Measurements from ENCODE around the gene GTF3C2. TPM values are rescaled to one million over a fixed set of nuclear protein-coding genes. Genes with fewer than 3 reads are reported as not detected.
A peak's percentile ranks its signal among the peaks of the same experiment; 100 is the strongest.

Gene GTF3C2
- total and polyA plus RNA-seq, 2 of the 4 experiments (the other 2 are of a cell fraction): 25.5 to 36.9 TPM

DNA sequence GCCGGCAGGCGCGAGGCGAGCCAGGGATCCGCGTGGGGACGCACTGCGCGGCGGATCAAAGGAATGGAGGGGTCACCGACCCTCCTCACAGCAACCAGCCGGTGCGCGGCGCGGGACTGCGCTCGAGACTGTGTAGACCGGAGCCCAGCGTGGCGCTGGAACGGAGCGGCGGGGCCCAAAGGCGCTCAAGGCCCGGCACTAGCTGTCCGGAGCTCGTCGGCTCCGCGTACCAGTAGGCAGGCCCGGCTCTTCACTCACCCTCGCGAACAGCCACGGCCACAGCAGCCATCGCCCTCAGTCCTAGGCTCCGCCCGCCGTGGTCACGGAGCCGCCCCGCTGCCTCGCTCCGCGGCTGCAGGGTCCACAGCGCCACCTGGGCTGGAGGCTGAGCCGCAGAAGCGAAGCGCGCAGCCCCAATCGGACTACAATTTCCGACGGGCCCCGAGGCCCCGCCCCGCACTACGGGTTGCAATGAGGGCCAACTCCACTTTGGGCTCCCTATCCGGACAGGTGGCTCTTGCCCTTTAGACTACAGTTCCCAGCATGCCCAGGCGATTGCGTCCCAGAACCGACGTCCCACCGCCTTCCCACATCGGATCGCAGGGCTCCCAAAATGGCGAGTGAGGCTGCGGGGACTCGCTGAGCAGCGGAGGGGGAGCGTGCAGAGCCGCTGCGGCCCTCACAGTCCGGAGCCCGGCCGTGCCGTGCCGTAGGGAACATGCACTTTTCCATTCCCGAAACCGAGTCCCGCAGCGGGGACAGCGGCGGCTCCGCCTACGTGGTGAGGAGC lies 13.7 kb upstream of the GTF3C2 start, which contains the start of the genes EIF2B4 and SNX17:
EIF2B4 (minus strand) TSS at position 313 of the 790 bp plus-strand sequence; CDS start at position 289, 24 bp downstream.
SNX17 (plus strand) TSS at position 591 of the 790 bp plus-strand sequence; CDS start at position 719, 128 bp downstream.
- H3K14ac ChIP-seq (replicated peaks; ENCODE audit: low read depth, low read length): peak within 1 kb of the TSS; percentile 94
- in situ Hi-C loops (cut with MboI; ENCODE audit: low sequenced_read_pairs): no loop called here
- H2BK120ac ChIP-seq (ENCODE audit: low read depth, low read length): peak within 1 kb of the TSS; percentile 37
- ChIA-PET POLR2A (ENCODE audit: unreplicated experiment) (interaction anchor here (0.5 kb wide), 1 partner anchor 50 kb away, joined by 4 read pairs; no protein-coding TSS in a partner anchor), CTCF (interaction anchor here (0.6 to 1.4 kb wide), 2 partner anchors 16 to 46 kb away, joined by 3 read pairs; no protein-coding TSS in a partner anchor)
- H2BK20ac ChIP-seq (ENCODE audit: low read depth, low read length): no peak within 1 kb of the TSS
- peaks cover 40% of the 10 kb centered on the region for H3K36me3 ChIP-seq (ENCODE audit: control insufficient read depth, insufficient read depth, low read length)
- H4K5ac ChIP-seq (ENCODE audit: low read depth, low read length): peak within 1 kb of the TSS; percentile 44
- H3K9me3 ChIP-seq (ENCODE audit: control insufficient read depth, insufficient read depth, low read length): no peaks in the 10 kb centered on the region
- peak within 1 kb of the TSS; percentile 95 for H3K4ac ChIP-seq (ENCODE audit: low read depth, low read length)
- dilution Hi-C loops (cut with HindIII; ENCODE audit: low sequenced_read_pairs, unreplicated experiment): no loop called here
- peak within 1 kb of the TSS; percentile 98 for H2AFZ ChIP-seq (replicated peaks; ENCODE audit: low read length, poor library complexity)
- H4K91ac ChIP-seq (ENCODE audit: insufficient read depth, low read depth, low read length): peak within 1 kb of the TSS; percentile 95
- 0 out of 3 replicates have a peak within 1 kb of the TSS, but pooled peaks have one; percentile 15 for H2BK15ac ChIP-seq (ENCODE audit: low read depth, low read length)
- H3K23ac ChIP-seq (ENCODE audit: low read depth, low read length): peak within 1 kb of the TSS; percentile 77
- 1% methylated on average over 55 of the region's 85 CpGs; no CpG with 5 or more reads in 1 of the 2 experiments for WGBS, 2 experiments (ENCODE audit: extremely low coverage in 2 of 2, insufficient read length in 1 of 2)
- H3K9ac ChIP-seq (ENCODE audit: low read depth, low read length): peak within 1 kb of the TSS; percentile 78
- peaks cover 5% of the 10 kb centered on the region; the same call in 1 of the 2 replicates for H3K9me1 ChIP-seq (ENCODE audit: insufficient read depth, low read length)
- peaks cover 31 to 70% of the 10 kb centered on the region in 2 experiments for H3K79me1 ChIP-seq (ENCODE audit: low read depth in 1 of 2, low read length in 2 of 2)
- H3K27me3 ChIP-seq (ENCODE audit: control insufficient read depth, insufficient read depth, low read length): no peaks in the 10 kb centered on the region
- DNase-seq (peak; percentile 99), ATAC-seq (ENCODE audit: low read depth) (peak; percentile 94)
- BruUV-seq (replicated peaks): no TSS peak
- H2AK5ac ChIP-seq (ENCODE audit: low read depth, low read length): peak within 1 kb of the TSS; percentile 98
- intact Hi-C loops (cut with micrococcal nuclease): loop anchor here (1.0 kb wide), 1 partner anchor 49 kb away; no protein-coding TSS in a partner anchor
- H2AK9ac ChIP-seq (replicated peaks; ENCODE audit: low read depth, low read length, poor library complexity): peak within 1 kb of the TSS; percentile 98
- peaks cover 15% of the 10 kb centered on the region; the same call in 1 of the 2 replicates for H4K20me1 ChIP-seq (ENCODE audit: insufficient read depth, low read length)
- peak within 1 kb of the TSS; percentile 82 to 96 for H4K8ac ChIP-seq (ENCODE audit: low read depth in 2 of 2, low read length in 2 of 2)
- peak within 1 kb of the TSS; percentile 88 for H3K56ac ChIP-seq (ENCODE audit: extremely low read depth, insufficient read depth, low read length)
- H3K4me2 ChIP-seq (ENCODE audit: low read depth, low read length): peak within 1 kb of the TSS; percentile 97
- H2BK5ac ChIP-seq (ENCODE audit: low read depth, low read length, poor library complexity, severe bottlenecking): peak within 1 kb of the TSS; percentile 86
- H3K4me1 ChIP-seq (ENCODE audit: control insufficient read depth, insufficient read depth, low read length): peaks cover 8% of the 10 kb centered on the region
- peak within 1 kb of the TSS; percentile 84 for H3K27ac ChIP-seq (ENCODE audit: insufficient read depth, low read length)
- peak within 1 kb of the TSS; percentile 71 for H3K4me3 ChIP-seq (ENCODE audit: insufficient read depth, low read depth, low read length)
- H3K18ac ChIP-seq (ENCODE audit: low read depth, low read length): no peak within 1 kb of the TSS; the same call in 1 of the 2 replicates
- TF ChIP-seq NFE2L2 (IDR thresholded peaks at IDR 0.05; ENCODE audit: low read depth, low read length): no peak; the same call in 1 of the 2 replicates
- TF ChIP-seq MAZ (IDR thresholded peaks at IDR 0.05; ENCODE audit: borderline replicate concordance, low read depth, low read length): peak; percentile 89
- TF ChIP-seq FOS (IDR thresholded peaks at IDR 0.05; ENCODE audit: low read depth, low read length): no peak
- peak; percentile 80 for TF ChIP-seq POLR2A (IDR thresholded peaks at IDR 0.05; ENCODE audit: low read depth, low read length)
- TF ChIP-seq SMC3 (IDR thresholded peaks at IDR 0.05; ENCODE audit: low read depth, low read length): peak; percentile 39; the same call in 1 of the 2 replicates
- TF ChIP-seq CEBPB (IDR thresholded peaks at IDR 0.05; ENCODE audit: low read depth, low read length): peak; percentile 83
- TF ChIP-seq, protein P1, sequence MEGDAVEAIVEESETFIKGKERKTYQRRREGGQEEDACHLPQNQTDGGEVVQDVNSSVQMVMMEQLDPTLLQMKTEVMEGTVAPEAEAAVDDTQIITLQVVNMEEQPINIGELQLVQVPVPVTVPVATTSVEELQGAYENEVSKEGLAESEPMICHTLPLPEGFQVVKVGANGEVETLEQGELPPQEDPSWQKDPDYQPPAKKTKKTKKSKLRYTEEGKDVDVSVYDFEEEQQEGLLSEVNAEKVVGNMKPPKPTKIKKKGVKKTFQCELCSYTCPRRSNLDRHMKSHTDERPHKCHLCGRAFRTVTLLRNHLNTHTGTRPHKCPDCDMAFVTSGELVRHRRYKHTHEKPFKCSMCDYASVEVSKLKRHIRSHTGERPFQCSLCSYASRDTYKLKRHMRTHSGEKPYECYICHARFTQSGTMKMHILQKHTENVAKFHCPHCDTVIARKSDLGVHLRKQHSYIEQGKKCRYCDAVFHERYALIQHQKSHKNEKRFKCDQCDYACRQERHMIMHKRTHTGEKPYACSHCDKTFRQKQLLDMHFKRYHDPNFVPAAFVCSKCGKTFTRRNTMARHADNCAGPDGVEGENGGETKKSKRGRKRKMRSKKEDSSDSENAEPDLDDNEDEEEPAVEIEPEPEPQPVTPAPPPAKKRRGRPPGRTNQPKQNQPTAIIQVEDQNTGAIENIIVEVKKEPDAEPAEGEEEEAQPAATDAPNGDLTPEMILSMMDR (conservative IDR thresholded peaks at IDR 0.05; ENCODE audit: low read depth, low read length): peak; percentile 96
- peak; percentile 86 for TF ChIP-seq RCOR1 (IDR thresholded peaks at IDR 0.05; ENCODE audit: insufficient replicate concordance, low read length)
- TF ChIP-seq BHLHE40 (IDR thresholded peaks at IDR 0.05; ENCODE audit: low read depth, low read length): no peak
- no peak for TF ChIP-seq CHD1 (IDR thresholded peaks at IDR 0.05; ENCODE audit: low read depth, low read length)
- no peak for TF ChIP-seq MAFK (IDR thresholded peaks at IDR 0.05; ENCODE audit: low read depth, low read length)
- TF ChIP-seq, protein P2, sequence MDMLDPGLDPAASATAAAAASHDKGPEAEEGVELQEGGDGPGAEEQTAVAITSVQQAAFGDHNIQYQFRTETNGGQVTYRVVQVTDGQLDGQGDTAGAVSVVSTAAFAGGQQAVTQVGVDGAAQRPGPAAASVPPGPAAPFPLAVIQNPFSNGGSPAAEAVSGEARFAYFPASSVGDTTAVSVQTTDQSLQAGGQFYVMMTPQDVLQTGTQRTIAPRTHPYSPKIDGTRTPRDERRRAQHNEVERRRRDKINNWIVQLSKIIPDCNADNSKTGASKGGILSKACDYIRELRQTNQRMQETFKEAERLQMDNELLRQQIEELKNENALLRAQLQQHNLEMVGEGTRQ (IDR thresholded peaks at IDR 0.05; ENCODE audit: low read depth, low read length): no peak
- peak; percentile 66 for TF ChIP-seq RAD21 (IDR thresholded peaks at IDR 0.05; ENCODE audit: low read length)
- TF ChIP-seq RFX5 (IDR thresholded peaks at IDR 0.05; ENCODE audit: low read depth, low read length): no peak

All from IMR-90 (cell line).